ENCODE measurements around the gene DECR2. TPM values are rescaled to one million over a fixed set of nuclear protein-coding genes. Genes with fewer than 3 reads are reported as not detected.
A peak's percentile ranks its signal among the peaks of the same experiment; 100 is the strongest.

Gene DECR2
- total and polyA plus RNA-seq, 2 of the 13 experiments (the other 11 are each of a cell fraction or from before 2014, with no cell fraction given), result 36.3 to 44.6 TPM

- TF ChIP-seq CSRNP1 (CRISPR knock-in tag; IDR thresholded peaks at IDR 0.05) (no peak), NCOR1 (IDR thresholded peaks at IDR 0.05; ENCODE audit: borderline replicate concordance, low read length) (no peak), ZNF230 (CRISPR knock-in tag; IDR thresholded peaks at IDR 0.05) (no peak), RBM39 (IDR thresholded peaks at IDR 0.05; ENCODE audit: low read depth, low read length, poor library complexity, severe bottlenecking) (no peak), ZNF720 (CRISPR knock-in tag; IDR thresholded peaks at IDR 0.05) (no peak), CEBPB (IDR thresholded peaks at IDR 0.05; ENCODE audit: borderline replicate concordance, low read depth, low read length) (no peak), CREM (IDR thresholded peaks at IDR 0.05) (no peak), CREM (CRISPR knock-in tag; IDR thresholded peaks at IDR 0.05) (no peak), HNF1A (IDR thresholded peaks at IDR 0.05; ENCODE audit: low read depth) (no peak), HNF1A (CRISPR knock-in tag; IDR thresholded peaks at IDR 0.05; ENCODE audit: borderline replicate concordance) (no peak), SOX6 (IDR thresholded peaks at IDR 0.05) (no peak), SOX6 (CRISPR knock-in tag; IDR thresholded peaks at IDR 0.05) (no peak), REXO4 (CRISPR knock-in tag; IDR thresholded peaks at IDR 0.05; ENCODE audit: borderline replicate concordance) (no peak), ZNF138 (CRISPR knock-in tag; IDR thresholded peaks at IDR 0.05; ENCODE audit: low read depth) (no peak), ETV5 (CRISPR knock-in tag; IDR thresholded peaks at IDR 0.05; ENCODE audit: borderline replicate concordance) (peak; percentile 24; the same call in 1 of the 2 replicates), MNT (IDR thresholded peaks at IDR 0.05) (no peak), ZSCAN31 (CRISPR knock-in tag; IDR thresholded peaks at IDR 0.05; ENCODE audit: low read depth) (0 out of 2 replicates have a peak, but pooled peaks have one; percentile 52), TBX3 (IDR thresholded peaks at IDR 0.05; ENCODE audit: borderline replicate concordance) (no peak), RARA (CRISPR knock-in tag; IDR thresholded peaks at IDR 0.05) (no peak), POLR2G (IDR thresholded peaks at IDR 0.05; ENCODE audit: low read depth, low read length) (no peak), SCMH1 (CRISPR knock-in tag; IDR thresholded peaks at IDR 0.05; ENCODE audit: borderline replicate concordance) (no peak), ZNF83 (CRISPR knock-in tag; IDR thresholded peaks at IDR 0.05; ENCODE audit: borderline replicate concordance) (no peak)
- TF ChIP-seq, protein P1, sequence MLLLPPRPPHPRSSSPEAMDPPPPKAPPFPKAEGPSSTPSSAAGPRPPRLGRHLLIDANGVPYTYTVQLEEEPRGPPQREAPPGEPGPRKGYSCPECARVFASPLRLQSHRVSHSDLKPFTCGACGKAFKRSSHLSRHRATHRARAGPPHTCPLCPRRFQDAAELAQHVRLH (CRISPR knock-in tag; IDR thresholded peaks at IDR 0.05; ENCODE audit: borderline replicate concordance, low read depth), result no peak; the same call in 1 of the 2 replicates
These were observed 20.5 kb upstream of the DECR2 start (continued) for GRCh38 chr16:381012-381788.

All from HepG2 (cell line).